Liver (tissue), 9 donors: ENCODE data around the gene ATXN1. TPM values are rescaled to one million over a fixed set of nuclear protein-coding genes. Genes with fewer than 3 reads are reported as not detected.

Experiments used
- DNase-seq: peaks from one replicate; pipeline ENCODE4 v3.0.0-alpha.2; 2017; ENCODE audit warnings: low spot score
- H3K27ac ChIP-seq, 2 donors: one replicate each; pipeline ENCODE4 v1.7.0; 2013; ENCODE audit warnings: inconsistent platforms in 2 of 2, low read length in 2 of 2, control low read depth in 1 of 2, low read depth in 1 of 2, mild to moderate bottlenecking in 1 of 2
- H3K27me3 ChIP-seq, 4 donors: one replicate each; pipeline versions ENCODE4 v1.6.1 to v1.7.0; 2013; ENCODE audit warnings: low read length in 3 of 4, inconsistent platforms in 1 of 4, mild to moderate bottlenecking in 1 of 4, moderate library complexity in 1 of 4; ENCODE audit not compliant: control insufficient read depth in 4 of 4, insufficient read depth in 4 of 4
- H3K36me3 ChIP-seq, 4 donors: one replicate each; pipeline versions ENCODE4 v1.6.1 to v1.7.0; 2013; ENCODE audit warnings: low read length in 3 of 4, mild to moderate bottlenecking in 3 of 4, low read depth in 1 of 4, moderate library complexity in 1 of 4; ENCODE audit not compliant: control insufficient read depth in 4 of 4, insufficient read depth in 3 of 4
- H3K4me1 ChIP-seq, 4 donors: one replicate each; pipeline versions ENCODE4 v1.6.1 to v1.7.0; 2013; ENCODE audit warnings: low read length in 3 of 4, mild to moderate bottlenecking in 3 of 4, moderate library complexity in 1 of 4; ENCODE audit not compliant: control insufficient read depth in 4 of 4, insufficient read depth in 4 of 4
- H3K4me3 ChIP-seq, 3 donors: one replicate each; pipeline versions ENCODE4 v1.6.1 to v1.7.0; 2013; ENCODE audit warnings: low read length in 3 of 3, control low read depth in 1 of 3, low read depth in 1 of 3, mild to moderate bottlenecking in 1 of 3
- H3K9ac ChIP-seq, 2 donors: one replicate each; pipeline ENCODE4 v1.7.0; 2013; ENCODE audit warnings: low read length in 2 of 2, mild to moderate bottlenecking in 2 of 2, moderate library complexity in 2 of 2, control low read depth in 1 of 2, low read depth in 1 of 2
- H3K9me3 ChIP-seq, 4 donors: one replicate each; pipeline versions ENCODE4 v1.6.1 to v1.7.0; 2013; ENCODE audit warnings: low read length in 3 of 4; ENCODE audit not compliant: control insufficient read depth in 4 of 4
- ATF3 ChIP-seq: IDR thresholded peaks from 2 replicates; pipeline ENCODE4 v1.6.1; 2016; ENCODE audit warnings: antibody characterized with exemption
- CTCF ChIP-seq: fragments of 150-350 bp; IDR thresholded peaks from 2 replicates; pipeline ENCODE4 v1.5.1; 2017; ENCODE audit warnings: improper control_type of control experiment, low read depth, low read length; ENCODE audit not compliant: missing input control
- EGR1 ChIP-seq, 2 donors: IDR thresholded peaks; 2 replicates each; pipeline ENCODE4 v1.6.1; 2016 to 2018; ENCODE audit warnings: antibody characterized with exemption in 2 of 2, low read depth in 2 of 2
- FOXA1 ChIP-seq: IDR thresholded peaks from 2 replicates; pipeline ENCODE4 v1.6.1; 2016; ENCODE audit warnings: antibody characterized with exemption
- FOXA2 ChIP-seq: IDR thresholded peaks from 2 replicates; pipeline ENCODE4 v1.6.1; 2016; ENCODE audit warnings: antibody characterized with exemption
- GABPA ChIP-seq, 2 donors: IDR thresholded peaks in 1 of 2; conservative IDR thresholded peaks in 1 of 2; 2 replicates each; pipeline ENCODE4 v1.6.1; 2016; ENCODE audit warnings: antibody characterized with exemption in 2 of 2, mild to moderate bottlenecking in 1 of 2, moderate library complexity in 1 of 2
- HNF4A ChIP-seq, 2 donors: conservative IDR thresholded peaks; 2 replicates each; pipeline ENCODE4 v1.6.1; 2016; ENCODE audit warnings: antibody characterized with exemption in 2 of 2, mild to moderate bottlenecking in 2 of 2
- HNF4G ChIP-seq: IDR thresholded peaks from 2 replicates; pipeline ENCODE4 v1.6.1; 2016; ENCODE audit warnings: antibody characterized with exemption
- JUND ChIP-seq, 2 donors: IDR thresholded peaks; 2 replicates each; pipeline ENCODE4 v1.6.1; 2016; ENCODE audit warnings: antibody characterized with exemption in 2 of 2
- NR2F2 ChIP-seq: IDR thresholded peaks from 2 replicates; pipeline ENCODE4 v1.6.1; 2016; ENCODE audit warnings: antibody characterized with exemption
- RAD21 ChIP-seq, 2 donors: IDR thresholded peaks; 2 replicates each; pipeline ENCODE4 v1.6.1; 2016; ENCODE audit warnings: antibody characterized with exemption in 2 of 2, mild to moderate bottlenecking in 2 of 2
- REST ChIP-seq: IDR thresholded peaks from 2 replicates; pipeline ENCODE4 v1.6.1; 2016; ENCODE audit warnings: antibody characterized with exemption, mild to moderate bottlenecking
- RXRA ChIP-seq, 2 donors: IDR thresholded peaks; 2 replicates each; pipeline ENCODE4 v1.6.1; 2017 to 2018; ENCODE audit warnings: antibody characterized with exemption in 2 of 2, mild to moderate bottlenecking in 1 of 2
- SP1 ChIP-seq: IDR thresholded peaks from 2 replicates; pipeline ENCODE4 v1.6.1; 2018; ENCODE audit warnings: antibody characterized with exemption, mild to moderate bottlenecking
- TAF1 ChIP-seq: conservative IDR thresholded peaks from 2 replicates; pipeline ENCODE4 v1.6.1; 2016; ENCODE audit warnings: antibody characterized with exemption, mild to moderate bottlenecking
- YY1 ChIP-seq: IDR thresholded peaks from 2 replicates; pipeline ENCODE4 v1.6.1; 2016; ENCODE audit warnings: antibody characterized with exemption, mild to moderate bottlenecking
- ZBTB33 ChIP-seq: IDR thresholded peaks from 2 replicates; pipeline ENCODE4 v1.6.1; 2016; ENCODE audit warnings: antibody characterized with exemption
- WGBS: extraction: QIAGEN DNeasy Blood & Tissue Kit; methylation state at CpG from one replicate; pipeline ENCODE4 v1.1.7; 2013; 5-methylcytosine and 5-hydroxymethylcytosine counted together
- polyA plus RNA-seq, 2 donors: library from polyadenylated mRNA; stranded (reverse) in 1 of 2; unstranded in 1 of 2; fragments of 200-250 nt in 1 of 2; fragments of >200 nt in 1 of 2; fragmentation: Nextera tagmentation in 1 of 2; extraction: Ambion mirVana in 1 of 2; gene quantifications; one replicate each; pipeline versions ENCODE4 v1.2.1 to v1.2.3, GENCODE V29; 2013 to 2015
- total RNA-seq, 2 donors: library from RNA; depleted of rRNA; stranded (reverse); fragments of >200 nt; gene quantifications; one replicate each; pipeline ENCODE4 v1.2.3, GENCODE V29; 2014
- donor health status: healthy.
- donor health status: healthy.
- donor health status: healthy.
- donor health status: healthy.
- donor health status: healthy.

The ATXN1 gene
- total and polyA plus RNA-seq, 4 donors: 4.3 to 29.7 (median 8.2) TPM

- Histone ChIP-seq H3K27me3 (no peaks in the 10 kb centered on the region), H3K9ac (no peak overlapping the region), H3K4me3 (no peak overlapping the region), H3K4me1 (peaks cover 6 to 36% (median 30%) of the 10 kb centered on the region in 4 donors), H3K9me3 (no peaks in the 10 kb centered on the region), H3K27ac (no peak overlapping the region), H3K36me3 (peaks cover 0 to 6% (median 0%) of the 10 kb centered on the region in 4 donors)
- DNase-seq: no peak
- TF ChIP-seq JUND (IDR thresholded peaks at IDR 0.05): no peak
- TF ChIP-seq EGR1 (IDR thresholded peaks at IDR 0.05; ENCODE audit: low read depth in 2 of 2): no peak
- no peak for TF ChIP-seq YY1
- no peak for TF ChIP-seq RAD21 (IDR thresholded peaks at IDR 0.05)
These were observed 6.4 kb downstream of the ATXN1 start for GRCh38 chr6:16754876-16755275.

GRCh38 chr6:16754274-16754673, 7.0 kb downstream of the ATXN1 start:
- 83% methylated on average over 3 of the region's 3 CpGs for WGBS
- H3K27ac ChIP-seq: no peak overlapping the region
- H3K9ac ChIP-seq: no peak overlapping the region
- peaks cover 0 to 9% (median 3%) of the 10 kb centered on the region in 4 donors for H3K36me3 ChIP-seq
- H3K27me3 ChIP-seq: no peaks in the 10 kb centered on the region
- no peak overlapping the region for H3K4me3 ChIP-seq
- no peaks in the 10 kb centered on the region for H3K9me3 ChIP-seq
- H3K4me1 ChIP-seq: peaks cover 6 to 35% (median 30%) of the 10 kb centered on the region in 4 donors
- TF ChIP-seq TAF1 (no peak), NR2F2 (no peak)
- no peak for DNase-seq

GRCh38 chr6:16753341-16753740, 7.9 kb downstream of the ATXN1 start:
- peaks cover 6 to 31% (median 23%) of the 10 kb centered on the region in 4 donors for H3K4me1 ChIP-seq
- H3K4me3 ChIP-seq: no peak overlapping the region
- no peak for TF ChIP-seq JUND (IDR thresholded peaks at IDR 0.05)
- no peak for TF ChIP-seq FOXA1
- no peak for TF ChIP-seq HNF4A (conservative IDR thresholded peaks at IDR 0.05)
- TF ChIP-seq ZBTB33: no peak
- no peak for TF ChIP-seq ATF3
- TF ChIP-seq REST: no peak
- no peak for TF ChIP-seq YY1
- TF ChIP-seq RXRA (IDR thresholded peaks at IDR 0.05): no peak
- TF ChIP-seq GABPA (IDR thresholded peaks at IDR 0.05 in 1 of 2, conservative IDR thresholded peaks at IDR 0.05 in 1 of 2): no peak
- no peak for TF ChIP-seq SP1
- no peak for TF ChIP-seq CTCF
- TF ChIP-seq FOXA2: no peak
- no peak for TF ChIP-seq HNF4G
- no peak for TF ChIP-seq RAD21 (IDR thresholded peaks at IDR 0.05)
- TF ChIP-seq EGR1 (IDR thresholded peaks at IDR 0.05; ENCODE audit: low read depth in 2 of 2): no peak
- DNase-seq: no peak
- H3K27ac ChIP-seq: no peak overlapping the region
- peaks cover 0 to 9% (median 3%) of the 10 kb centered on the region in 4 donors for H3K36me3 ChIP-seq
- no peak overlapping the region for H3K9ac ChIP-seq
- no peaks in the 10 kb centered on the region for H3K9me3 ChIP-seq
- WGBS: 96% methylated on average over 4 of the region's 4 CpGs
- no peaks in the 10 kb centered on the region for H3K27me3 ChIP-seq
